Endothelial cell of umbilical vein (primary cell): ENCODE results near the gene RIMS3. TPM values are rescaled to one million over a fixed set of nuclear protein-coding genes. Genes with fewer than 3 reads are reported as not detected.

Experiments used
- BruUV-seq: library from RNA; stranded (reverse); fragments of 400-500 nt; replicated peaks from 2 replicates; lab custom pipeline; 2021; lab: Mats Ljungman, UMichigan
- CTCF ChIA-PET: fragments of 300-600, 350-600 bp; sonication (Branson Sonifier 250); formaldehyde crosslinking; loops from one replicate; lab custom pipeline; 2021; ENCODE audit warnings: antibody characterized with exemption, inconsistent platforms; lab: Charles Lee
- POLR2A ChIA-PET: fragments of 300-600, 350-600 bp; sonication (Branson Sonifier 250); formaldehyde crosslinking; loops from one replicate; lab custom pipeline; 2021; ENCODE audit warnings: antibody characterized with exemption, inconsistent platforms; lab: Charles Lee
- DNase-seq: peaks from one replicate; pipeline ENCODE4 v3.0.0-alpha.2; 2011; ENCODE audit warnings: low read depth, low spot score
- FAIRE-seq: peaks from 2 replicates; lab custom pipeline; 2011; peaks lifted over from hg19 to GRCh38; lab: Jason Lieb, UNC
- H2AFZ ChIP-seq: 2 replicates; pipeline ENCODE4 v1.6.0; 2012; ENCODE audit warnings: low read depth, low read length, control low read depth, inconsistent platforms
- H3K27ac ChIP-seq: 2 replicates; pipeline ENCODE4 v1.5.1; 2011; ENCODE audit warnings: low read depth, mild to moderate bottlenecking, control low read depth, low read length, moderate library complexity; ENCODE audit not compliant: insufficient read depth
- H3K27me3 ChIP-seq, 2 experiments: 2 replicates each; pipeline versions ENCODE4 v1.6.0 to v1.6.1; 2011; ENCODE audit warnings: low read length in 2 of 2, mixed read lengths in 1 of 2; ENCODE audit not compliant: control insufficient read depth in 2 of 2, insufficient read depth in 2 of 2
- H3K36me3 ChIP-seq, 2 experiments: 2 replicates in 1 of 2; 3 replicates in 1 of 2; pipeline ENCODE4 v1.5.1; 2011; ENCODE audit warnings: low read length in 2 of 2, mild to moderate bottlenecking in 1 of 2, moderate library complexity in 1 of 2; ENCODE audit not compliant: control insufficient read depth in 2 of 2, insufficient read depth in 2 of 2; ENCODE audit errors: extremely low read depth in 1 of 2
- H3K4me1 ChIP-seq: 3 replicates; pipeline ENCODE4 v1.5.1; 2011; ENCODE audit warnings: mild to moderate bottlenecking, low read length; ENCODE audit not compliant: control insufficient read depth, insufficient read depth; ENCODE audit errors: extremely low read depth
- H3K4me2 ChIP-seq: 2 replicates; pipeline ENCODE4 v1.6.1; 2011; ENCODE audit warnings: low read length, control low read depth, mixed read lengths; ENCODE audit not compliant: insufficient read depth
- H3K4me3 ChIP-seq, 3 experiments: fragments of 200-600 bp in 1 of 3; sonication (generic), shearing (Covaris generic) in 1 of 3; replicated peaks in 1 of 3; 2 replicates each; pipeline ENCODE4 v1.5.1; 2011 to 2016; ENCODE audit warnings: control low read depth in 3 of 3, low read length in 3 of 3, mild to moderate bottlenecking in 2 of 3, inconsistent platforms in 1 of 3, low read depth in 1 of 3, moderate library complexity in 1 of 3; ENCODE audit not compliant: insufficient read depth in 1 of 3
- H3K79me2 ChIP-seq: 2 replicates; pipeline ENCODE4 v1.6.0; 2012; ENCODE audit warnings: low read length, inconsistent platforms; ENCODE audit not compliant: control insufficient read depth, insufficient read depth
- H3K9ac ChIP-seq: replicated peaks from 2 replicates; pipeline ENCODE3; 2011; ENCODE audit warnings: low read length, control low read depth; ENCODE audit not compliant: insufficient read depth; ENCODE audit errors: extremely low read depth
- H3K9me1 ChIP-seq: replicated peaks from 3 replicates; pipeline ENCODE4 v1.6.0; 2011; ENCODE audit warnings: mild to moderate bottlenecking, low read length; ENCODE audit not compliant: control insufficient read depth, insufficient read depth; ENCODE audit errors: extremely low read depth
- H3K9me3 ChIP-seq: replicated peaks from 2 replicates; pipeline ENCODE4 v1.5.1; 2012; ENCODE audit warnings: low read length, inconsistent platforms; ENCODE audit not compliant: control insufficient read depth, insufficient read depth
- H4K20me1 ChIP-seq: replicated peaks from 2 replicates; pipeline ENCODE3; 2011; ENCODE audit warnings: mild to moderate bottlenecking, low read length; ENCODE audit not compliant: control insufficient read depth, insufficient read depth; ENCODE audit errors: extremely low read depth
- EZH2 ChIP-seq: IDR thresholded peaks from 2 replicates; pipeline ENCODE4 v1.6.1; 2012; ENCODE audit warnings: borderline replicate concordance, low read depth, mild to moderate bottlenecking, moderate library complexity, low read length, inconsistent platforms; ENCODE audit not compliant: severe bottlenecking
- FOS ChIP-seq: IDR thresholded peaks from 2 replicates; pipeline ENCODE4 v1.6.1; 2011; ENCODE audit warnings: mild to moderate bottlenecking, low read length, moderate library complexity, borderline replicate concordance; ENCODE audit not compliant: insufficient read depth
- GATA2 ChIP-seq: IDR thresholded peaks from 2 replicates; pipeline ENCODE4 v1.7.0; 2011; ENCODE audit warnings: low read depth, mild to moderate bottlenecking, moderate library complexity, mixed read lengths, low read length; ENCODE audit not compliant: insufficient read length, insufficient read depth
- JUN ChIP-seq: IDR thresholded peaks from 2 replicates; pipeline ENCODE4 v1.6.1; 2011; ENCODE audit warnings: borderline replicate concordance, low read depth; ENCODE audit not compliant: insufficient read length, insufficient read depth
- MYC ChIP-seq: IDR thresholded peaks from one replicate; pipeline ENCODE4 v1.6.1; 2011; ENCODE audit warnings: mild to moderate bottlenecking, low read depth, low read length
- POLR2A ChIP-seq: IDR thresholded peaks from 2 replicates; pipeline ENCODE4 v1.6.1; 2012; ENCODE audit warnings: low read depth, mild to moderate bottlenecking, control low read depth, low read length
- POLR2AphosphoS5 ChIP-seq: IDR thresholded peaks from 2 replicates; pipeline ENCODE4 v1.6.1; 2012; ENCODE audit warnings: low read depth, mild to moderate bottlenecking, control low read depth, low read length, moderate library complexity; ENCODE audit not compliant: insufficient read depth
- dilution Hi-C: fragments of 300-500 bp; cut with MboI; formaldehyde crosslinking; loops from one replicate; pipeline ENCODE4 v1.15.0; 2019; ENCODE audit warnings: low sequenced_read_pairs; ENCODE audit not compliant: extremely low pct_ligation_motif_present
- intact Hi-C: fragments of 100-400 bp; cut with micrococcal nuclease; formaldehyde crosslinking; loops from one replicate; pipeline ENCODE4 v1.10.0; 2022
- polyA plus RNA-seq, 4 experiments: library from polyadenylated mRNA; depleted of rRNA in 3 of 4; stranded (reverse) in 3 of 4; unstranded in 1 of 4; fragments of >200 nt; gene quantifications; 2 replicates each; pipeline versions ENCODE4 v1.2.1 to v1.2.3, GENCODE V29; 2011 to 2012; ENCODE audit warnings: missing spikeins in 1 of 4
- total RNA-seq: library from RNA; stranded (reverse); gene quantifications from 2 replicates; pipeline ENCODE4 v1.2.3, GENCODE V29; 2021
- TF ChIP-seq, protein P1 (sequence below): IDR thresholded peaks from 2 replicates; pipeline ENCODE4 v1.6.1; 2011; ENCODE audit not compliant: insufficient read depth, insufficient read length
- TF ChIP-seq, protein P2 (sequence below), 2 donors: IDR thresholded peaks; 1 replicate in 1 of 2; 2 replicates in 1 of 2; pipeline ENCODE4 v1.5.1; 2011; ENCODE audit warnings: low read length in 2 of 2, mild to moderate bottlenecking in 2 of 2, moderate library complexity in 2 of 2, control low read depth in 1 of 2, inconsistent platforms in 1 of 2, low read depth in 1 of 2; ENCODE audit not compliant: insufficient read depth in 1 of 2; ENCODE audit errors: extremely low read depth in 1 of 2

Gene RIMS3
- total and polyA plus RNA-seq, 2 donors (not counting 3 experiments of a cell fraction or from before 2014, with no cell fraction given), result 0.14 to 0.15 TPM

DNA sequence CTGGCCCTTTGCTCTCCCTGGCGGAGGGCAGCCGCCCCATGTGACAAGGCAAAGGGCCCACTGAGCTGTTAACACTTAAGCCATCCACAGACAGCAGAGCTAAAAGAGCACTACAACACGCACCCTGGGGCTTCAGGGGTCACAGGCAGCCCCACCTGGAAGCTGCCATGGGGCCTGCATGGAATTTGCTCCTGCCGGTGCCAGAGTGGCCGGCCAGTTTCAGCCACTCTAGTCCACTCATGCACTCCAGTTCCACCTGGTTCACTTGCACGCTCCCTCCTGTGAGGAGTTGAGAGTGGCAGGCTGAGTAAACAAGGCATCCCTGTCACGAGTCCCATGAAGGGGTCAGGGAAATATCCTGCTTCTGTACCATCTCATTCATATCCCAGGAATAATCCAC lies 55.3 kb downstream of the RIMS3 start:
- TF ChIP-seq EZH2, result no peak
- no peak for TF ChIP-seq MYC
- TF ChIP-seq JUN, result no peak
- TF ChIP-seq POLR2A, result no peak
- TF ChIP-seq, protein P1, sequence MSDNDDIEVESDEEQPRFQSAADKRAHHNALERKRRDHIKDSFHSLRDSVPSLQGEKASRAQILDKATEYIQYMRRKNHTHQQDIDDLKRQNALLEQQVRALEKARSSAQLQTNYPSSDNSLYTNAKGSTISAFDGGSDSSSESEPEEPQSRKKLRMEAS, result no peak
- TF ChIP-seq, protein P2, sequence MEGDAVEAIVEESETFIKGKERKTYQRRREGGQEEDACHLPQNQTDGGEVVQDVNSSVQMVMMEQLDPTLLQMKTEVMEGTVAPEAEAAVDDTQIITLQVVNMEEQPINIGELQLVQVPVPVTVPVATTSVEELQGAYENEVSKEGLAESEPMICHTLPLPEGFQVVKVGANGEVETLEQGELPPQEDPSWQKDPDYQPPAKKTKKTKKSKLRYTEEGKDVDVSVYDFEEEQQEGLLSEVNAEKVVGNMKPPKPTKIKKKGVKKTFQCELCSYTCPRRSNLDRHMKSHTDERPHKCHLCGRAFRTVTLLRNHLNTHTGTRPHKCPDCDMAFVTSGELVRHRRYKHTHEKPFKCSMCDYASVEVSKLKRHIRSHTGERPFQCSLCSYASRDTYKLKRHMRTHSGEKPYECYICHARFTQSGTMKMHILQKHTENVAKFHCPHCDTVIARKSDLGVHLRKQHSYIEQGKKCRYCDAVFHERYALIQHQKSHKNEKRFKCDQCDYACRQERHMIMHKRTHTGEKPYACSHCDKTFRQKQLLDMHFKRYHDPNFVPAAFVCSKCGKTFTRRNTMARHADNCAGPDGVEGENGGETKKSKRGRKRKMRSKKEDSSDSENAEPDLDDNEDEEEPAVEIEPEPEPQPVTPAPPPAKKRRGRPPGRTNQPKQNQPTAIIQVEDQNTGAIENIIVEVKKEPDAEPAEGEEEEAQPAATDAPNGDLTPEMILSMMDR (IDR thresholded peaks at IDR 0.05; ENCODE audit: extremely low read depth in 1 of 2, insufficient read depth in 1 of 2, low read depth in 1 of 2, low read length in 2 of 2), result no peak
- TF ChIP-seq GATA2, result no peak
- no peak for TF ChIP-seq POLR2AphosphoS5
- TF ChIP-seq FOS, result no peak
- Histone ChIP-seq H3K4me3 (no peak overlapping the region), H4K20me1 (no peaks in the 10 kb centered on the region), H3K27me3 (peaks cover 3 to 4% of the 10 kb centered on the region in 2 experiments), H3K4me2 (no peak overlapping the region), H3K4me1 (no peaks in the 10 kb centered on the region), H3K9ac (no peak overlapping the region), H3K36me3 (no peaks in the 10 kb centered on the region), H3K79me2 (no peaks in the 10 kb centered on the region), H3K9me3 (no peaks in the 10 kb centered on the region), H2AFZ (no peak overlapping the region), H3K27ac (no peak overlapping the region), H3K9me1 (no peaks in the 10 kb centered on the region)
- CTCF ChIA-PET, result interaction anchor here (0.6 to 3.7 kb wide), 6 partner anchors 13 to 343 kb away, joined by 3 to 15 read pairs (median 4); partner anchors contain the start of gene ZNF684
- POLR2A ChIA-PET, result no interaction called here
- intact Hi-C loops, result loop anchor here (5.0 kb wide), 1 partner anchor 162 kb away; no protein-coding TSS in a partner anchor
- dilution Hi-C loops, result no loop called here
- BruUV-seq, result no TSS peak
- FAIRE-seq (no peak), DNase-seq (no peak)
